HEK293T (cell line): ENCODE results near the gene DYNC1LI2.

ENCODE experiments used
- CTCF ChIA-PET: fragments of 350-600 bp; formaldehyde crosslinking; extraction: SDS; loops from one replicate; lab custom pipeline; 2021; ENCODE audit warnings: antibody characterized with exemption, inconsistent platforms; lab: Yijun Ruan, JAX
- POLR2A ChIA-PET: fragments of 350-600 bp; formaldehyde crosslinking; extraction: SDS; loops from one replicate; lab custom pipeline; 2020; ENCODE audit warnings: antibody characterized with exemption, inconsistent platforms; lab: Yijun Ruan, JAX
- DNase-seq: peaks from one replicate; pipeline ENCODE4 v3.0.0; 2012; ENCODE audit warnings: mixed read lengths; ENCODE audit errors: extremely low spot score
- ARNT ChIP-seq: fragments of 450-650 bp; IDR thresholded peaks from 2 replicates; pipeline ENCODE4 v1.6.1; 2017; ENCODE audit warnings: mild to moderate bottlenecking
- BHLHE40 ChIP-seq: fragments of 450-650 bp; IDR thresholded peaks from 2 replicates; pipeline ENCODE4 v1.6.1; 2016; ENCODE audit warnings: mild to moderate bottlenecking, moderate library complexity, borderline replicate concordance
- CTBP1 ChIP-seq: fragments of 450-650 bp; IDR thresholded peaks from 2 replicates; pipeline ENCODE4 v1.6.1; 2016; ENCODE audit warnings: borderline replicate concordance
- ELF4 ChIP-seq: fragments of 450-650 bp; IDR thresholded peaks from 2 replicates; pipeline ENCODE4 v1.6.1; 2017; ENCODE audit warnings: antibody characterized with exemption
- FOXA1 ChIP-seq: fragments of 450-650 bp; IDR thresholded peaks from 2 replicates; pipeline ENCODE4 v1.6.1; 2016; ENCODE audit warnings: mild to moderate bottlenecking
- FOXK2 ChIP-seq: fragments of 450-650 bp; IDR thresholded peaks from 2 replicates; pipeline ENCODE4 v1.6.1; 2016; ENCODE audit warnings: mild to moderate bottlenecking
- FOXM1 ChIP-seq: fragments of 450-650 bp; IDR thresholded peaks from 2 replicates; pipeline ENCODE4 v1.6.1; 2017; ENCODE audit warnings: mild to moderate bottlenecking, borderline replicate concordance
- HDGF ChIP-seq: fragments of 450-650 bp; IDR thresholded peaks from 2 replicates; pipeline ENCODE4 v1.6.1; 2017; ENCODE audit warnings: antibody characterized with exemption, borderline replicate concordance
- L3MBTL2 ChIP-seq: fragments of 450-650 bp; conservative IDR thresholded peaks from 2 replicates; pipeline ENCODE4 v1.6.1; 2016; ENCODE audit warnings: mild to moderate bottlenecking
- LEF1 ChIP-seq: fragments of 450-650 bp; IDR thresholded peaks from 2 replicates; pipeline ENCODE4 v1.6.1; 2017; ENCODE audit warnings: mild to moderate bottlenecking, borderline replicate concordance
- NFRKB ChIP-seq: fragments of 450-650 bp; IDR thresholded peaks from 2 replicates; pipeline ENCODE4 v1.6.1; 2016; ENCODE audit warnings: mild to moderate bottlenecking, moderate library complexity
- SP1 ChIP-seq: fragments of 450-650 bp; IDR thresholded peaks from 2 replicates; pipeline ENCODE4 v1.6.1; 2017
- SUZ12 ChIP-seq: fragments of 450-650 bp; IDR thresholded peaks from 2 replicates; pipeline ENCODE4 v1.6.1; 2016; ENCODE audit warnings: mild to moderate bottlenecking
- TARDBP ChIP-seq: fragments of 450-650 bp; IDR thresholded peaks from 2 replicates; pipeline ENCODE4 v1.6.1; 2016
- ZNF384 ChIP-seq: fragments of 450-650 bp; IDR thresholded peaks from 2 replicates; pipeline ENCODE4 v1.6.1; 2016
- TF ChIP-seq, protein P1 (sequence below): fragments of 450-650 bp; IDR thresholded peaks from 2 replicates; pipeline ENCODE4 v1.6.1; 2016

DYNC1LI2 gene

DNA sequence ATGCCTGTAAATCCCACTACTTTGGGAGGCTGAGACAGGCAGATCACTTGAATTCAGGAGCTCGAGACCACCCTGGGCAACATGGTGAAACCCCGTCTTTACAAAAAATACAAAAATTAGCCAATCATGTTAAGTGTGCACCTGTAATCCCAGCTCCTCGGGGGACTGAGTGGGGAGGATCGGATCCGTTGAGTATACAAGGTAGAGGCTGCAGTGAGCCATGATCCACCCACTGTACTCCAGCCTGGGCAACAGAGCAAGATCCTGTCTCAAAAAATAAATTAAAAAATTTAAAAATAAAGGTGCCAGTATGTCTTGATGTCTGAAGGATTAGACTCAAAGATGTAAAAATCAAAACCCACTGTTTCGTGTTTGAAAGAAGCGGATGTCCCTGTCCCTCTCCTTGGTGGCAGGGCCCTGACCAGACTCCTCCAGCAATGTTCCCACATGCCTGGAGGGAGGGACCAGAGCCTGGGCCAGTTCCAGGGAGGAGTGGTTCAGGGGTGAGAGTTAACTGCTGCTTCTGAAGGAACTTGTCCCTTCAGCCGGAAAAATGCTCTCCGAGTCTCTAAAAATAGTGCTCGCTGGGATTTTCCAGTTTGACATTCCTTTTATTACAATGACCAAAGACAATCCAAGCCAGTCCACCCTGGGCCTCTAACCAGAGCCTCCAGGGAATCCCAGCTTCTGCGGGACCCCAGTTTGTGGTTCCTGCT is 45.5 kb downstream of the DYNC1LI2 start:
- ChIA-PET POLR2A (no interaction called here), CTCF (interaction anchor here (0.7 kb wide), 2 partner anchors 25 to 162 kb away, joined by 3 read pairs; no protein-coding TSS in a partner anchor)
- TF ChIP-seq SP1 (no peak), BHLHE40 (no peak), FOXA1 (no peak), HDGF (no peak), L3MBTL2 (no peak), TARDBP (no peak), SUZ12 (no peak), CTBP1 (no peak), ELF4 (no peak), LEF1 (no peak), ARNT (no peak), FOXK2 (no peak), NFRKB (no peak)
- TF ChIP-seq, protein P1, sequence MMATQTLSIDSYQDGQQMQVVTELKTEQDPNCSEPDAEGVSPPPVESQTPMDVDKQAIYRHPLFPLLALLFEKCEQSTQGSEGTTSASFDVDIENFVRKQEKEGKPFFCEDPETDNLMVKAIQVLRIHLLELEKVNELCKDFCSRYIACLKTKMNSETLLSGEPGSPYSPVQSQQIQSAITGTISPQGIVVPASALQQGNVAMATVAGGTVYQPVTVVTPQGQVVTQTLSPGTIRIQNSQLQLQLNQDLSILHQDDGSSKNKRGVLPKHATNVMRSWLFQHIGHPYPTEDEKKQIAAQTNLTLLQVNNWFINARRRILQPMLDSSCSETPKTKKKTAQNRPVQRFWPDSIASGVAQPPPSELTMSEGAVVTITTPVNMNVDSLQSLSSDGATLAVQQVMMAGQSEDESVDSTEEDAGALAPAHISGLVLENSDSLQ: no peak
- DNase-seq: no peak

DNA sequence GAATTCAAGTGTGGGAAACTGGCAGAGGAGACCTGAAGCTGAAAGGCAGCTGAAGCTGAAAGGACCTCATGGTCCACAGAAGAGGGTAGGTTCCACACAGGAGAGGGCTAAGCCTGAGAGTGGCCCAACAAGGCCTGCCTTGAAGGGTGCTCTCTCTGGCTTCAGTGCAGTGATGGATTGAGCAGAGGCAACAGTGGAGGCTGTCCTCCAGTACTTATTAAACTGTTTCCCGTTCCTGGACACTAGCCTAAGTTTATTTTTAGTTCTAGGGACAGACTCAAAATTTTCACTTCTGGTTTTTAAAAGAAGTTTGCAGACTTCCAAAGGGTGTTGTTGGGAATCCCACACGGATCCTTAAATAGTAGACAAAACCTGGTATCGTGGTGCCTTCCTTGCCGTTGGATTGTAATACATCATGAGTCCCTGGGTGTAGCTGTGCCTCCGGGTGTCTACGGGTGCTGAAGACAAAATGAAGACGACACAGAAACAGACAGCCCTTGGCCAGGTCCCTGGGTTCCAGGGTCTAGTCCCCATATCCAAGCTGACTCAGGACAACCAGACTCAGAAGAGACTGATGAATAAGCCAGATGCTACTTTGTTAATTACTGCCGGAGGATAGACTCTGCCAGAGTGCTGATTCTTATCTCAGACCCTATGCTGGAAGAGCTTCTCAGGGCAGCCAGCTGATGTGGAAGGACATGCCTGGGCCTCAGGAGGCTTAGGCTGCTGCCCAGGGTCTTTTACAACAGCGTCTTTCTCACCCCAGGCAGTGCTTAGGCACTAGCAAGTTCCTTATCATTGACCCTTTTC is 47.8 kb downstream of the DYNC1LI2 start:
- ChIA-PET CTCF (no interaction called here), POLR2A (no interaction called here)
- no peak for TF ChIP-seq CTBP1
- TF ChIP-seq HDGF: no peak
- no peak for TF ChIP-seq ZNF384
- TF ChIP-seq ELF4: no peak
- DNase-seq: no peak

GRCh38 chr16:66701516-66701915 is 49.9 kb downstream of the DYNC1LI2 start:
- ChIA-PET CTCF (no interaction called here), POLR2A (no interaction called here)

DNA sequence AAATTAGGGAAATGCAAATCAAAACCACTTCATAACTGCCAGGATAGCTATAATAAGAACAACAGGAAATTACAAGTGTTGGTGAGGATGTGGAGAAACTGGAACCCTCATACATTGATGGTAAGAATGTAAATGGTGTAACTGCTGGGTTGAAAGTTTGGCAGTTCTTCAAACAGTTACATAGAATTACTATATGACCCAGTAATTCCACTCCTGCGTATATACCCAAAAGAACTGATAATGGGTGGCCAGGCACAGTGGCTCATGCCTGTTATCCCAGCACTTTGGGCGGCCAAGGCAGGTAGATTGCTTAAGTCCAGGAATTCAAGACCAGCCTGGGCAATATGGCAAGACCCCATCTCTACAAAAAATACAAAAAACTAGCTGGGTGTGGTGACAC is 50.4 kb downstream of the DYNC1LI2 start:
- CTCF ChIA-PET: interaction anchor here (0.7 kb wide), 1 partner anchor 252 kb away, joined by 4 read pairs; no protein-coding TSS in a partner anchor
- POLR2A ChIA-PET: no interaction called here
- DNase-seq: no peak
- TF ChIP-seq NFRKB (no peak), ELF4 (no peak), FOXM1 (no peak), SUZ12 (no peak), BHLHE40 (no peak), L3MBTL2 (no peak), LEF1 (no peak), SP1 (no peak), FOXK2 (no peak), ZNF384 (no peak), TARDBP (no peak)
- TF ChIP-seq, protein P1: no peak

More at GRCh38 chr16:66701516-66701915, 49.9 kb downstream of the DYNC1LI2 start:
- no peak for DNase-seq
- TF ChIP-seq FOXM1 (no peak), SP1 (no peak), ELF4 (no peak), SUZ12 (no peak), FOXA1 (no peak), CTBP1 (no peak), FOXK2 (no peak)

DNA sequence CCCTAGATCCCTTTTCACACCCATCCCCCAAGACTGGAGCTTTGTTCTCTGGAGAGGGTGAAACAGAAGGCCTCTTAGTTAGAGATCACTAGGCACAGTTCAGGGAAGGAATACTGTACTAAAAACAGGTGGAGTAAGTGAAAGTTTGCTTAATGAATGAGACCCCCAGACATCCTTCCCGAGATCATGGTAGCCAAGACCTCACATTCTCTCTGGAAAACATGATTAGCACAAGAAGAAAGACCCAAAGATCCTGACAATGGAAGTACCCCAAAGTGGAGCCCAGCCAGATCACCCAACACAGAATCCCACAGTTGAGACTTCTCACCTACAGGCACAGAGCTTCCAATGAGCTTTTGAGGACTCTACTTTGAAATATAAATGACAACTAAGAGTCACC is 51.5 kb downstream of the DYNC1LI2 start:
- ChIA-PET POLR2A (no interaction called here), CTCF (interaction anchor here (0.6 kb wide), 1 partner anchor 60 kb away, joined by 5 read pairs; no protein-coding TSS in a partner anchor)
- no peak for DNase-seq
- TF ChIP-seq L3MBTL2 (no peak), SUZ12 (no peak), LEF1 (no peak), ELF4 (no peak), HDGF (no peak), FOXM1 (no peak), BHLHE40 (no peak), ZNF384 (no peak), FOXK2 (no peak), CTBP1 (no peak), FOXA1 (no peak), TARDBP (no peak), ARNT (no peak), NFRKB (no peak), SP1 (no peak)
- TF ChIP-seq, protein P1: no peak
